Activated naive CD8-positive, alpha-beta T cell treated with anti-CD3 and anti-CD28 coated beads, Interleukin-2, amount 50 U/mL, for 24 hours (primary cell): ENCODE data around the gene ZMPSTE24.
"Not testable (repeated sequence)": the region's sequence is repeated elsewhere in the genome, so short reads cannot be mapped to it uniquely, and the experiment has no call there.

Experiments used
- ATAC-seq: fragments of 150-1000 bp; cut with Tn5 transposase; one replicate; pipeline ENCODE4 v1.10.0; 2021
- DNase-seq: peaks from one replicate; pipeline ENCODE4 v3.0.0; 2021
- H3K27ac Mint-ChIP-seq: one replicate; pipeline ENCODE4 v1.8.0; 2021; ENCODE audit warnings: mild to moderate bottlenecking, mixed read lengths
- H3K27me3 Mint-ChIP-seq: one replicate; pipeline ENCODE4 v1.8.0; 2021; ENCODE audit warnings: mixed read lengths
- H3K36me3 Mint-ChIP-seq: one replicate; pipeline ENCODE4 v1.8.0; 2021; ENCODE audit warnings: low read depth, mixed read lengths
- H3K4me1 Mint-ChIP-seq: one replicate; pipeline ENCODE4 v1.8.0; 2021; ENCODE audit warnings: mixed read lengths
- H3K4me3 Mint-ChIP-seq: one replicate; pipeline ENCODE4 v1.8.0; 2021; ENCODE audit warnings: mild to moderate bottlenecking, moderate library complexity, mixed read lengths
- H3K9me3 Mint-ChIP-seq: one replicate; pipeline ENCODE4 v1.8.0; 2021; ENCODE audit warnings: mixed read lengths

ZMPSTE24 gene

GRCh38 chr1:40315239-40315794 lies 57.3 kb downstream of the ZMPSTE24 start:
- Mint-ChIP-seq H3K27ac (no peak overlapping the region), H3K27me3 (peaks cover 13% of the 10 kb centered on the region), H3K36me3 (no peaks in the 10 kb centered on the region), H3K9me3 (no peaks in the 10 kb centered on the region), H3K4me3 (peak overlapping the region; percentile 81), H3K4me1 (peaks cover 36% of the 10 kb centered on the region)
- ATAC-seq (peak; percentile 73), DNase-seq (peak; percentile 88)

- DNase-seq, result peak; percentile 37
- Mint-ChIP-seq H3K36me3 (no peaks in the 10 kb centered on the region), H3K4me3 (peak overlapping the region; percentile 81), H3K9me3 (no peaks in the 10 kb centered on the region), H3K4me1 (peaks cover 36% of the 10 kb centered on the region), H3K27me3 (peaks cover 13% of the 10 kb centered on the region), H3K27ac (no peak overlapping the region)
- ATAC-seq, result peak; percentile 7
Measured at GRCh38 chr1:40315795-40316594, 58.0 kb downstream of the ZMPSTE24 start.

GRCh38 chr1:40316595-40317393 lies 58.8 kb downstream of the ZMPSTE24 start, which contains the start of gene COL9A2:
Gene COL9A2 (minus strand): TSS chr1:40317286. CDS start chr1:40317197, 89 bp downstream.
- H3K27me3 Mint-ChIP-seq, result peaks cover 13% of the 10 kb centered on the region
- ATAC-seq (peak; percentile 57), DNase-seq (peak; percentile 67)
- H3K4me1 Mint-ChIP-seq, result peaks cover 36% of the 10 kb centered on the region
- H3K27ac Mint-ChIP-seq, result no peak within 1 kb of the TSS
- H3K36me3 Mint-ChIP-seq, result no peaks in the 10 kb centered on the region
- H3K9me3 Mint-ChIP-seq, result no peaks in the 10 kb centered on the region
- peak within 1 kb of the TSS; percentile 81 for H3K4me3 Mint-ChIP-seq

- no peaks in the 10 kb centered on the region for H3K36me3 Mint-ChIP-seq
- H3K9me3 Mint-ChIP-seq, result no peaks in the 10 kb centered on the region
- peaks cover 36% of the 10 kb centered on the region for H3K4me1 Mint-ChIP-seq
- peak overlapping the region; percentile 54 for H3K4me3 Mint-ChIP-seq
- ATAC-seq, result no peak
- peaks cover 13% of the 10 kb centered on the region for H3K27me3 Mint-ChIP-seq
- H3K27ac Mint-ChIP-seq, result no peak overlapping the region
- DNase-seq, result no peak
Measured at GRCh38 chr1:40317394-40318074, 59.5 kb downstream of the ZMPSTE24 start.

- Mint-ChIP-seq H3K36me3 (no peaks in the 10 kb centered on the region), H3K9me3 (no peaks in the 10 kb centered on the region), H3K27ac (no peak overlapping the region), H3K4me1 (peaks cover 28% of the 10 kb centered on the region), H3K27me3 (peaks cover 13% of the 10 kb centered on the region), H3K4me3 (no peak overlapping the region)
- ATAC-seq, result no peak
- DNase-seq, result no peak
Measured at GRCh38 chr1:40318476-40318875, 60.4 kb downstream of the ZMPSTE24 start.

GRCh38 chr1:40318970-40319621 lies 61.1 kb downstream of the ZMPSTE24 start:
- H3K36me3 Mint-ChIP-seq, result no peaks in the 10 kb centered on the region
- peaks cover 23% of the 10 kb centered on the region for H3K4me1 Mint-ChIP-seq
- ATAC-seq (no peak), DNase-seq (no peak)
- no peak overlapping the region for H3K27ac Mint-ChIP-seq
- peaks cover 16% of the 10 kb centered on the region for H3K27me3 Mint-ChIP-seq
- no peak overlapping the region for H3K4me3 Mint-ChIP-seq
- H3K9me3 Mint-ChIP-seq, result no peaks in the 10 kb centered on the region

- not testable (repeated sequence) for H3K4me1 Mint-ChIP-seq, ATAC-seq, H3K9me3 Mint-ChIP-seq, DNase-seq, H3K36me3 Mint-ChIP-seq, H3K4me3 Mint-ChIP-seq, H3K27ac Mint-ChIP-seq, H3K27me3 Mint-ChIP-seq
Measured at GRCh38 chr1:40331403-40331802, 73.4 kb downstream of the ZMPSTE24 start.

GRCh38 chr1:40332695-40333094 lies 74.7 kb downstream of the ZMPSTE24 start:
- H3K4me1 Mint-ChIP-seq, result no peaks in the 10 kb centered on the region

GRCh38 chr1:40337443-40337842 lies 79.4 kb downstream of the ZMPSTE24 start:
- peaks cover 2% of the 10 kb centered on the region for H3K36me3 Mint-ChIP-seq
- no peak overlapping the region for H3K27ac Mint-ChIP-seq
- no peak overlapping the region for H3K4me3 Mint-ChIP-seq
- no peak for DNase-seq
- no peaks in the 10 kb centered on the region for H3K27me3 Mint-ChIP-seq
- peaks cover 33% of the 10 kb centered on the region for H3K4me1 Mint-ChIP-seq
- no peaks in the 10 kb centered on the region for H3K9me3 Mint-ChIP-seq
- no peak for ATAC-seq

More at GRCh38 chr1:40332695-40333094, 74.7 kb downstream of the ZMPSTE24 start:
- no peaks in the 10 kb centered on the region for H3K36me3 Mint-ChIP-seq
- no peaks in the 10 kb centered on the region for H3K9me3 Mint-ChIP-seq
- ATAC-seq (no peak), DNase-seq (no peak)
- H3K27ac Mint-ChIP-seq, result no peak overlapping the region
- no peaks in the 10 kb centered on the region for H3K27me3 Mint-ChIP-seq
- no peak overlapping the region for H3K4me3 Mint-ChIP-seq

- Mint-ChIP-seq H3K9me3 (no peaks in the 10 kb centered on the region), H3K4me1 (peaks cover 38% of the 10 kb centered on the region), H3K36me3 (peaks cover 4% of the 10 kb centered on the region), H3K27ac (peak overlapping the region; percentile 32), H3K27me3 (no peaks in the 10 kb centered on the region), H3K4me3 (peak overlapping the region; percentile 27)
- peak; percentile 85 for ATAC-seq
- DNase-seq, result peak; percentile 90
Measured at GRCh38 chr1:40338745-40339419, 80.8 kb downstream of the ZMPSTE24 start.

- Mint-ChIP-seq H3K9me3 (no peaks in the 10 kb centered on the region), H3K36me3 (peaks cover 4% of the 10 kb centered on the region), H3K27me3 (no peaks in the 10 kb centered on the region), H3K4me1 (peaks cover 45% of the 10 kb centered on the region), H3K4me3 (no peak overlapping the region), H3K27ac (no peak overlapping the region)
- no peak for ATAC-seq
- no peak for DNase-seq
Measured at GRCh38 chr1:40339420-40340323, 81.6 kb downstream of the ZMPSTE24 start.

GRCh38 chr1:40341491-40342380 lies 83.7 kb downstream of the ZMPSTE24 start:
- Mint-ChIP-seq H3K36me3 (peaks cover 4% of the 10 kb centered on the region), H3K9me3 (no peaks in the 10 kb centered on the region), H3K27me3 (no peaks in the 10 kb centered on the region), H3K4me1 (peaks cover 52% of the 10 kb centered on the region), H3K27ac (peak overlapping the region; percentile 81), H3K4me3 (peak overlapping the region; percentile 7)
- ATAC-seq (peak; percentile 39), DNase-seq (no peak)
